ENCODE data around the gene CFAP73. TPM values are rescaled to one million over a fixed set of nuclear protein-coding genes. Genes with fewer than 3 reads are reported as not detected.

CFAP73 gene
- total and polyA plus RNA-seq, 10 of the 15 experiments (the other 5 are each of a cell fraction or from before 2014, with no cell fraction given), result 0.18 TPM; not detected in 9

- ChIA-PET POLR2A (interaction anchor here (0.6 kb wide), 1 partner anchor 121 kb away, joined by 3 read pairs; no protein-coding TSS in a partner anchor), SMC1A (ENCODE audit: uncharacterized antibody, unreplicated experiment) (interaction anchor here (6.1 kb wide), 1 partner anchor 17 kb away, joined by 37 read pairs; no protein-coding TSS in a partner anchor), CTCF (interaction anchor here (1.0 to 4.4 kb wide), 3 partner anchors 18 to 107 kb away, joined by 3 to 33 read pairs (median 31); no protein-coding TSS in a partner anchor), RAD21 (ENCODE audit: unreplicated experiment) (no interaction called here)
- FAIRE-seq (no peak), DNase-seq (ENCODE audit: low read depth, low spot score) (no peak), ATAC-seq (no peak)
- WGBS (ENCODE audit: insufficient coverage, insufficient replicate concordance, low lambda C conversion rate, missing lambda C conversion rate), result 52% methylated on average over 7 of the region's 7 CpGs
- no peak for TF ChIP-seq ESRRA (IDR thresholded peaks at IDR 0.05; ENCODE audit: low read length)
- TF ChIP-seq RBBP5 (conservative IDR thresholded peaks at IDR 0.05), result no peak
- no peak for TF ChIP-seq PML (IDR thresholded peaks at IDR 0.05; ENCODE audit: low read length)
- no peaks in the 10 kb centered on the region for H3K79me2 ChIP-seq (ENCODE audit: control insufficient read depth, insufficient read depth, low read length)
- H3K36me3 ChIP-seq (ENCODE audit: control insufficient read depth in 2 of 2, insufficient read depth in 2 of 2, low read length in 1 of 2), result peaks cover 6 to 19% of the 10 kb centered on the region in 2 experiments; a peak in 3 of 4 replicates
- no peak overlapping the region for H3K9ac ChIP-seq (ENCODE audit: control insufficient read depth, insufficient read depth, low read length)
- no TSS peak for BruUV-seq (replicated peaks)
- in situ Hi-C loops (cut with MboI) (no loop called here), intact Hi-C loops (cut with micrococcal nuclease; ENCODE audit: unreplicated experiment) (no loop called here)
- no peak overlapping the region for H3K4me3 ChIP-seq
- H3K27ac ChIP-seq (ENCODE audit: control insufficient read depth, insufficient read depth), result no peak overlapping the region
- peaks cover 7 to 8% of the 10 kb centered on the region in 2 experiments; a peak in 2 of 4 replicates for H3K27me3 ChIP-seq (replicated peaks in 1 of 2; ENCODE audit: control insufficient read depth in 2 of 2, insufficient read depth in 2 of 2, low read length in 1 of 2)
- H4K20me1 ChIP-seq (ENCODE audit: control insufficient read depth, insufficient read depth), result no peaks in the 10 kb centered on the region; the same call in 1 of the 2 replicates
- H2AFZ ChIP-seq (ENCODE audit: control insufficient read depth, low read depth, low read length), result no peak overlapping the region
- no peaks in the 10 kb centered on the region for H3K9me3 ChIP-seq (replicated peaks; ENCODE audit: control insufficient read depth, insufficient read depth, low read length)
- peaks cover 15% of the 10 kb centered on the region for H3K4me1 ChIP-seq (ENCODE audit: control insufficient read depth, insufficient read depth, low read length)
- no peak overlapping the region for H3K4me2 ChIP-seq (ENCODE audit: control insufficient read depth, insufficient read depth)
Observed at GRCh38 chr12:113155646-113156045, 6.1 kb downstream of the CFAP73 start.

GRCh38 chr12:113157218-113157859, 7.8 kb downstream of the CFAP73 start:
- in situ Hi-C loops (cut with MboI), result no loop called here
- FAIRE-seq (no peak), ATAC-seq (no peak), DNase-seq (ENCODE audit: low read depth, low spot score) (no peak)
- POLR2A ChIA-PET, result interaction anchor here (0.6 kb wide), 1 partner anchor 717 kb away, joined by 9 read pairs; no protein-coding TSS in a partner anchor
- Histone ChIP-seq H4K20me1 (ENCODE audit: control insufficient read depth, insufficient read depth) (no peaks in the 10 kb centered on the region; the same call in 1 of the 2 replicates), H2AFZ (ENCODE audit: control insufficient read depth, low read depth, low read length) (no peak overlapping the region), H3K4me3 (no peak overlapping the region), H3K9ac (ENCODE audit: control insufficient read depth, insufficient read depth, low read length) (no peak overlapping the region), H3K27me3 (replicated peaks in 1 of 2; ENCODE audit: control insufficient read depth in 2 of 2, insufficient read depth in 2 of 2, low read length in 1 of 2) (peaks cover 3 to 7% of the 10 kb centered on the region in 2 experiments; a peak in 2 of 4 replicates), H3K9me3 (replicated peaks; ENCODE audit: control insufficient read depth, insufficient read depth, low read length) (no peaks in the 10 kb centered on the region), H3K4me2 (ENCODE audit: control insufficient read depth, insufficient read depth) (no peak overlapping the region), H3K27ac (ENCODE audit: control insufficient read depth, insufficient read depth) (no peak overlapping the region), H3K36me3 (ENCODE audit: control insufficient read depth in 2 of 2, insufficient read depth in 2 of 2, low read length in 1 of 2) (peaks cover 12 to 28% of the 10 kb centered on the region in 2 experiments; a peak in 3 of 4 replicates), H3K79me2 (ENCODE audit: control insufficient read depth, insufficient read depth, low read length) (no peaks in the 10 kb centered on the region), H3K4me1 (ENCODE audit: control insufficient read depth, insufficient read depth, low read length) (peaks cover 15% of the 10 kb centered on the region)
- intact Hi-C loops (cut with micrococcal nuclease; ENCODE audit: unreplicated experiment), result no loop called here
- BruUV-seq (replicated peaks), result no TSS peak
- CTCF ChIA-PET, result interaction anchor here (2.8 kb wide), 1 partner anchor 14 kb away, joined by 11 read pairs; no protein-coding TSS in a partner anchor
- WGBS (ENCODE audit: insufficient coverage, insufficient replicate concordance, low lambda C conversion rate, missing lambda C conversion rate), result 78% methylated on average over 12 of the region's 12 CpGs
- SMC1A ChIA-PET (ENCODE audit: uncharacterized antibody, unreplicated experiment), result interaction anchor here (1.4 to 6.1 kb wide), 2 partner anchors 15 to 26 kb away, joined by 4 to 37 read pairs; no protein-coding TSS in a partner anchor
- RAD21 ChIA-PET (ENCODE audit: unreplicated experiment), result interaction anchor here (0.9 kb wide), 1 partner anchor 14 kb away, joined by 4 read pairs; no protein-coding TSS in a partner anchor
- TF ChIP-seq POLR2A (IDR thresholded peaks at IDR 0.05; ENCODE audit: low read depth, low read length) (peak; percentile 64), IRF4 (IDR thresholded peaks at IDR 0.05; ENCODE audit: low read depth, low read length) (no peak), BCL11A (IDR thresholded peaks at IDR 0.05; ENCODE audit: low read depth, low read length) (peak; percentile 7; the same call in 1 of the 2 replicates), SUZ12 (IDR thresholded peaks at IDR 0.05; ENCODE audit: unreplicated experiment) (no peak), POLR2AphosphoS5 (IDR thresholded peaks at IDR 0.05; ENCODE audit: low read length) (0 out of 2 replicates have a peak, but pooled peaks have one; percentile 22), IKZF2 (IDR thresholded peaks at IDR 0.05) (peak in 1 of 2 experiments; percentile 10; a peak in 2 of 4 replicates), BHLHE40 (IDR thresholded peaks at IDR 0.05; ENCODE audit: borderline replicate concordance in 1 of 2, low read depth in 2 of 2, low read length in 1 of 2) (0 out of 4 replicates have a peak, but pooled peaks of 1 of the 2 experiments have one; percentile 19), ESRRA (IDR thresholded peaks at IDR 0.05; ENCODE audit: low read length) (no peak), PBX3 (IDR thresholded peaks at IDR 0.05; ENCODE audit: insufficient replicate concordance, low read depth, low read length) (no peak), MTA2 (IDR thresholded peaks at IDR 0.05; ENCODE audit: low read depth) (peak; percentile 71; the same call in 1 of the 2 replicates), GATAD2B (conservative IDR thresholded peaks at IDR 0.05; ENCODE audit: low read depth) (no peak), DPF2 (IDR thresholded peaks at IDR 0.05) (peak; percentile 44; the same call in 1 of the 2 replicates), IKZF1 (conservative IDR thresholded peaks at IDR 0.05) (peak; percentile 21; the same call in 1 of the 2 replicates)
